H1 (cell line): Measurements from ENCODE around the gene WNT11. TPM values are rescaled to one million over a fixed set of nuclear protein-coding genes. Genes with fewer than 3 reads are reported as not detected.

Experiments
- CTCF ChIA-PET: fragments of 300-600 bp; sonication (Branson Sonifier 250); formaldehyde crosslinking; loops from one replicate; lab custom pipeline; 2021; ENCODE audit not compliant: partially characterized antibody; lab: Charles Lee
- POLR2A ChIA-PET: fragments of 300-600 bp; sonication (Branson Sonifier 250); formaldehyde crosslinking; loops from one replicate; lab custom pipeline; 2021; ENCODE audit warnings: inconsistent platforms; ENCODE audit not compliant: partially characterized antibody; lab: Charles Lee
- DNase-seq, 2 experiments: peaks; one replicate each; pipeline versions ENCODE4 v3.0.0 to v3.0.0-alpha.2; 2010 to 2022; ENCODE audit warnings: low spot score in 2 of 2, low read depth in 1 of 2, mixed read lengths in 1 of 2
- FAIRE-seq: peaks from 2 replicates; lab custom pipeline; 2011; peaks lifted over from hg19 to GRCh38; lab: Jason Lieb, UNC
- H2AFZ ChIP-seq: 2 replicates; pipeline ENCODE4 v1.8.1; 2012; ENCODE audit warnings: low read length, inconsistent platforms
- H2AK5ac ChIP-seq: 2 replicates; pipeline ENCODE4 v1.6.1; 2013; ENCODE audit warnings: low read depth, low read length
- H2BK120ac ChIP-seq: replicated peaks from 2 replicates; pipeline ENCODE3; 2013; ENCODE audit warnings: low read depth, low read length, inconsistent platforms
- H2BK12ac ChIP-seq: 2 replicates; pipeline ENCODE4 v1.6.1; 2013; ENCODE audit warnings: low read depth, low read length
- H2BK15ac ChIP-seq: 2 replicates; pipeline ENCODE4 v1.6.1; 2013; ENCODE audit warnings: low read length
- H2BK20ac ChIP-seq: 2 replicates; pipeline ENCODE4 v1.6.1; 2013; ENCODE audit warnings: low read length
- H2BK5ac ChIP-seq: 2 replicates; pipeline ENCODE4 v1.6.1; 2013; ENCODE audit warnings: low read depth, low read length
- H3K14ac ChIP-seq: 2 replicates; pipeline ENCODE4 v1.6.1; 2013; ENCODE audit warnings: inconsistent platforms; ENCODE audit not compliant: insufficient read length
- H3K18ac ChIP-seq: 2 replicates; pipeline ENCODE4 v1.6.1; 2013; ENCODE audit warnings: low read length; ENCODE audit errors: extremely low read depth
- H3K23ac ChIP-seq: 2 replicates; pipeline ENCODE4 v1.6.1; 2013; ENCODE audit warnings: inconsistent platforms; ENCODE audit not compliant: insufficient read length
- H3K23me2 ChIP-seq: 2 replicates; pipeline ENCODE4 v1.6.1; 2013; ENCODE audit warnings: low read depth, low read length
- H3K27ac ChIP-seq: 2 replicates; pipeline ENCODE4 v1.6.1; 2011; ENCODE audit warnings: low read depth, low read length, inconsistent platforms
- H3K27me3 ChIP-seq, 4 experiments: replicated peaks in 1 of 4; 1 replicate in 1 of 4; 2 replicates in 3 of 4; pipeline versions ENCODE4 v1.6.1 to v1.8.1; 2011 to 2013; ENCODE audit warnings: low read length in 3 of 4, mild to moderate bottlenecking in 3 of 4, inconsistent platforms in 2 of 4, mixed read lengths in 2 of 4, moderate library complexity in 1 of 4; ENCODE audit not compliant: control insufficient read depth in 3 of 4, insufficient read depth in 3 of 4; ENCODE audit errors: extremely low read depth in 1 of 4
- H3K36me3 ChIP-seq, 4 experiments: 2 replicates each; pipeline versions ENCODE4 v1.6.1 to v1.8.1; 2011 to 2013; ENCODE audit warnings: mild to moderate bottlenecking in 4 of 4, low read length in 3 of 4, moderate library complexity in 2 of 4, control low read depth in 1 of 4, inconsistent platforms in 1 of 4; ENCODE audit not compliant: insufficient read depth in 4 of 4, control insufficient read depth in 2 of 4
- H3K4ac ChIP-seq: replicated peaks from 2 replicates; pipeline ENCODE3; 2013; ENCODE audit warnings: low read length, low read depth, mixed read lengths, inconsistent platforms; ENCODE audit not compliant: insufficient read length
- H3K4me1 ChIP-seq, 4 experiments: replicated peaks in 1 of 4; 1 replicate in 1 of 4; 2 replicates in 3 of 4; pipeline versions ENCODE4 v1.6.1 to v1.8.1; 2011 to 2013; ENCODE audit warnings: low read length in 3 of 4, inconsistent platforms in 2 of 4, mixed read lengths in 1 of 4; ENCODE audit not compliant: insufficient read depth in 4 of 4, control insufficient read depth in 3 of 4
- H3K4me2 ChIP-seq, 2 experiments: 2 replicates each; pipeline versions ENCODE4 v1.6.1 to v1.8.1; 2011 to 2013; ENCODE audit warnings: low read depth in 2 of 2, low read length in 2 of 2, control low read depth in 1 of 2, inconsistent platforms in 1 of 2, mild to moderate bottlenecking in 1 of 2; ENCODE audit not compliant: insufficient read depth in 1 of 2
- H3K4me3 ChIP-seq, 4 experiments: fragments of 200-600, 300-600 bp in 1 of 4; sonication (generic), shearing (Covaris generic), sonication (Bioruptor Twin) in 1 of 4; 2 replicates each; pipeline versions ENCODE4 v1.5.1 to v1.8.1; 2011 to 2016; ENCODE audit warnings: low read length in 4 of 4, low read depth in 3 of 4, control low read depth in 2 of 4, inconsistent platforms in 2 of 4, mild to moderate bottlenecking in 2 of 4, mixed read lengths in 1 of 4, moderate library complexity in 1 of 4; ENCODE audit not compliant: insufficient read depth in 2 of 4; ENCODE audit errors: extremely low read depth in 1 of 4
- H3K56ac ChIP-seq: replicated peaks from 2 replicates; pipeline ENCODE3; 2013; ENCODE audit warnings: low read depth, mild to moderate bottlenecking, mixed read lengths, low read length, inconsistent platforms; ENCODE audit not compliant: insufficient read length
- H3K79me1 ChIP-seq: 2 replicates; pipeline ENCODE4 v1.6.1; 2013; ENCODE audit warnings: low read depth, low read length, control low read depth
- H3K79me2 ChIP-seq, 2 experiments: 2 replicates each; pipeline versions ENCODE4 v1.6.1 to v1.8.1; 2012 to 2013; ENCODE audit warnings: low read length in 2 of 2, mild to moderate bottlenecking in 2 of 2, inconsistent platforms in 1 of 2; ENCODE audit not compliant: insufficient read depth in 2 of 2, control insufficient read depth in 1 of 2
- H3K9ac ChIP-seq, 4 experiments: replicated peaks in 1 of 4; 1 replicate in 1 of 4; 2 replicates in 3 of 4; pipeline versions ENCODE4 v1.6.1 to v1.8.1; 2011 to 2013; ENCODE audit warnings: low read depth in 3 of 4, low read length in 3 of 4, control low read depth in 2 of 4, mild to moderate bottlenecking in 2 of 4, moderate library complexity in 2 of 4, inconsistent platforms in 1 of 4; ENCODE audit errors: extremely low read depth in 1 of 4
- H3K9me3 ChIP-seq, 2 experiments: 2 replicates each; pipeline versions ENCODE4 v1.6.1 to v1.8.1; 2012 to 2013; ENCODE audit warnings: mild to moderate bottlenecking in 2 of 2, moderate library complexity in 2 of 2, control low read depth in 1 of 2, inconsistent platforms in 1 of 2, low read depth in 1 of 2, low read length in 1 of 2, mixed read lengths in 1 of 2; ENCODE audit not compliant: insufficient read depth in 2 of 2
- H4K20me1 ChIP-seq, 2 experiments: replicated peaks in 1 of 2; 2 replicates each; pipeline versions ENCODE3 to v1.8.1; 2011 to 2013; ENCODE audit warnings: inconsistent platforms in 2 of 2, low read length in 2 of 2, mild to moderate bottlenecking in 1 of 2; ENCODE audit not compliant: insufficient read depth in 2 of 2, control insufficient read depth in 1 of 2
- H4K5ac ChIP-seq: 2 replicates; pipeline ENCODE4 v1.6.1; 2013; ENCODE audit warnings: low read length, low read depth, mixed read lengths, inconsistent platforms; ENCODE audit not compliant: insufficient read length
- H4K8ac ChIP-seq: 2 replicates; pipeline ENCODE4 v1.8.0; 2013; ENCODE audit warnings: mild to moderate bottlenecking, moderate library complexity, low read length, inconsistent platforms; ENCODE audit not compliant: insufficient read depth; ENCODE audit errors: extremely low read depth
- H4K91ac ChIP-seq: replicated peaks from 2 replicates; pipeline ENCODE3; 2013; ENCODE audit warnings: low read length, mixed read lengths, inconsistent platforms; ENCODE audit not compliant: insufficient read length
- CEBPB ChIP-seq: IDR thresholded peaks from 2 replicates; pipeline ENCODE4 v1.6.1; 2012; ENCODE audit warnings: low read depth, low read length
- FOSL1 ChIP-seq: IDR thresholded peaks from 2 replicates; pipeline ENCODE4 v1.6.1; 2011; ENCODE audit warnings: mild to moderate bottlenecking, low read depth, low read length, moderate library complexity; ENCODE audit not compliant: insufficient read depth
- JUN ChIP-seq: IDR thresholded peaks from 2 replicates; pipeline ENCODE4 v1.6.1; 2011; ENCODE audit warnings: low read depth, mild to moderate bottlenecking, improper control_type of control experiment, low read length
- WGBS, 2 experiments: shearing (Covaris generic) in 1 of 2; methylation state at CpG; one replicate each; pipeline versions ENCODE4 v1.1.6 to v1.1.7; 2013 to 2015; ENCODE audit warnings: low lambda C conversion rate in 2 of 2, mixed read lengths in 2 of 2, inconsistent platforms in 1 of 2, low coverage in 1 of 2, missing lambda C conversion rate in 1 of 2; ENCODE audit not compliant: insufficient replicate concordance in 2 of 2, insufficient coverage in 1 of 2, insufficient read length in 1 of 2; ENCODE audit errors: extremely low coverage in 1 of 2, missing lambda C conversion rate in 1 of 2; 5-methylcytosine and 5-hydroxymethylcytosine counted together
- polyA plus RNA-seq, 7 experiments: library from polyadenylated mRNA; depleted of rRNA in 3 of 7; stranded (reverse) in 5 of 7; unstranded in 2 of 7; fragments of >200 nt in 5 of 7; fragments of 200-250 nt in 2 of 7; gene quantifications; 1 replicate in 5 of 7; 2 replicates in 1 of 7; 4 replicates in 1 of 7; pipeline versions ENCODE4 v1.2.1 to v1.2.3, GENCODE V29; 2011 to 2013; ENCODE audit warnings: missing spikeins in 2 of 7, mixed read lengths in 2 of 7
- total RNA-seq: library from RNA; stranded (reverse); fragmentation: NEBNext Ultra II Directional; extraction: Animal tissue kit (Norgen Biotek cat#: 25700); gene quantifications from 2 replicates; pipeline ENCODE4 v1.2.1, GENCODE V29; 2021

Gene WNT11
- total and polyA plus RNA-seq, 2 of the 8 experiments (the other 6 are each of a cell fraction or from before 2014, with no cell fraction given), result 0.11 to 0.45 TPM

DNA sequence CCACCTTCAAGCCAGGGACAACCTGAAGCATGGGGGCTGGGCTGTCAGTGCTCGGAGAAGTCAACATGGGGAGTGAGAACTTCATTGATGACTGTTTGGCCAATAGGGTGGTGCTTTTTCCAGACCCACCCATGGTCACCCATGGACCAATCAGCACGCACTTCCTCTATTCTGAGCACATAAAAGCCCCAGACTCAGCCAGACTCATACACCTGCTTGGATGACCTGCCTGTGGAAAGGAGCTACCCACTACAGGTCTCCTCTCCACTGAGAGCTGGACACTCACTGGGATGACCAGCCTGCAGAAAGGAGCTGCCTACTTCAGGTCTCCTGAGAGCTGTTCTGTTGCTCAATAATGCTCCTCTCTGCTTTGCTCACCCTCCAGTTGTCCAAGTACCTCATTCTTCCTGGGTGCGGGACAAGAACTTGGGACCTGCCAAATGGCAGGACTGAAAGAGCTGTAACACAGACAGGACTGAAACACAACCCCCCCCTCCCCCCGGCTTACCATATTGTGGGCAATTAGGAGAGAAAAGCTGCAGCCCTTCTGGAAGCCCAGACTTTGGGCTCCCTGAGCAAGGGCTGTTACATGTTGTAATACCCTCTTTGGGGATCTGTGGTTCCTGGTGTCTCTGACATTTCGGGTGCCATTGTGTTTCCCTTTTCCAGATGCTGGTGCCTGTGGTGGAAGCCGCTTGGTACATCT lies 44.4 kb upstream of the WNT11 start:
- Histone ChIP-seq H2AFZ (no peak overlapping the region), H2BK120ac (no peak overlapping the region), H3K27me3 (no peaks in the 10 kb centered on the region), H4K91ac (no peak overlapping the region), H2BK12ac (no peak overlapping the region), H3K23me2 (no peaks in the 10 kb centered on the region), H3K56ac (no peak overlapping the region), H4K20me1 (no peaks in the 10 kb centered on the region), H4K5ac (no peak overlapping the region), H3K9me3 (no peaks in the 10 kb centered on the region), H3K79me2 (no peaks in the 10 kb centered on the region), H3K18ac (no peak overlapping the region), H3K4me2 (no peak overlapping the region), H2AK5ac (no peak overlapping the region), H3K27ac (no peak overlapping the region), H3K36me3 (no peaks in the 10 kb centered on the region), H4K8ac (no peak overlapping the region), H3K4me1 (no peaks in the 10 kb centered on the region), H3K9ac (no peak overlapping the region), H3K4ac (no peak overlapping the region), H3K23ac (no peak overlapping the region), H3K4me3 (no peak overlapping the region), H3K14ac (no peak overlapping the region), H2BK15ac (no peak overlapping the region), H3K79me1 (no peaks in the 10 kb centered on the region), H2BK20ac (0 out of 2 replicates have a peak overlapping the region, but pooled peaks have one; percentile 18), H2BK5ac (no peak overlapping the region)
- FAIRE-seq (no peak), DNase-seq (no peak)
- 94% methylated on average over 5 of the region's 6 CpGs; no CpG with 5 or more reads in 1 of the 2 experiments for WGBS, 2 experiments
- TF ChIP-seq JUN, result no peak
- no peak for TF ChIP-seq FOSL1
- TF ChIP-seq CEBPB, result no peak
- CTCF ChIA-PET, result interaction anchor here (0.9 to 11.7 kb wide), 12 partner anchors 8 to 68 kb away, joined by 3 to 83 read pairs (median 4); partner anchors contain the start of gene WNT11
- POLR2A ChIA-PET, result interaction anchor here (1.0 to 2.0 kb wide), 2 partner anchors 15 to 34 kb away, joined by 3 to 8 read pairs; no protein-coding TSS in a partner anchor
